Progenitor cell of endocrine pancreas (in vitro differentiated cells): ENCODE measurements around the gene MRPL27. TPM values are rescaled to one million over a fixed set of nuclear protein-coding genes. Genes with fewer than 3 reads are reported as not detected.

Experiments used
- DNase-seq: peaks from one replicate; pipeline ENCODE4 v3.0.0; 2021; ENCODE audit warnings: low spot score; ENCODE audit not compliant: unreplicated experiment
- H3K27ac Mint-ChIP-seq: 2 replicates; pipeline ENCODE4 v1.8.0; 2021; ENCODE audit warnings: mild to moderate bottlenecking, moderate library complexity, mixed read lengths
- H3K27me3 Mint-ChIP-seq: 2 replicates; pipeline ENCODE4 v1.8.0; 2021; ENCODE audit warnings: mixed read lengths
- H3K36me3 Mint-ChIP-seq: 2 replicates; pipeline ENCODE4 v1.8.0; 2022; ENCODE audit warnings: mixed read lengths; ENCODE audit not compliant: insufficient read depth
- H3K4me1 Mint-ChIP-seq: 2 replicates; pipeline ENCODE4 v1.8.0; 2021; ENCODE audit warnings: low read depth, mixed read lengths
- H3K4me3 Mint-ChIP-seq: 2 replicates; pipeline ENCODE4 v1.8.0; 2021; ENCODE audit warnings: low read depth, mild to moderate bottlenecking, moderate library complexity, mixed read lengths
- H3K9me3 Mint-ChIP-seq: 2 replicates; pipeline ENCODE4 v1.8.0; 2021; ENCODE audit warnings: low read depth, mixed read lengths
- total RNA-seq: library from RNA; stranded (reverse); gene quantifications from 2 replicates; pipeline ENCODE4 v1.2.1, GENCODE V29; 2021
- TF ChIP-seq, protein P1 (sequence below): fragments of 200-600 bp; sonication (generic); IDR thresholded peaks from one replicate; pipeline ENCODE4 v1.5.0; 2021; ENCODE audit warnings: antibody characterized with exemption, mild to moderate bottlenecking; ENCODE audit not compliant: unreplicated experiment

MRPL27 gene
- total RNA-seq, 1 donor from 2014 or later: 59.6 TPM

DNA sequence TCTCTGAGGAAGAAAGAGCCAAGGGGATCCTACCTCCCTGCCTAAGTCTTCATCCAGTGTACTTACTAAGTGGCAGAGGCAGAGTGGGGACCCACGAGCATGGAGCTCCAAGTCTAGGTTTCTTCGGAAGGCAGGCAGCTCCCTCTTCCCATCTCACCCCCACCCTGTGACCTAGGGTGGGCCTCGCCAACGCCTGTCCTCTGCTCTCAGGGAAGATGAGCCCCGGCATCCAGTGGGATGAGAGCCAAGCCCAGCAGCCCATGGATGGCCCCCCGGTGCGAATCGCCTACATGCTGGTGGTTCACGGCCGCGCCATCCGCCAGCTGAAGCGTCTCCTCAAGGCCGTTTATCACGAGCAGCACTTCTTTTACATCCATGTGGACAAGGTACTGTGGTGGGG, 18.8 kb downstream of the MRPL27 start:
- no peaks in the 10 kb centered on the region for H3K4me1 Mint-ChIP-seq
- H3K27ac Mint-ChIP-seq: no peak overlapping the region
- no peaks in the 10 kb centered on the region for H3K27me3 Mint-ChIP-seq
- TF ChIP-seq, protein P1, sequence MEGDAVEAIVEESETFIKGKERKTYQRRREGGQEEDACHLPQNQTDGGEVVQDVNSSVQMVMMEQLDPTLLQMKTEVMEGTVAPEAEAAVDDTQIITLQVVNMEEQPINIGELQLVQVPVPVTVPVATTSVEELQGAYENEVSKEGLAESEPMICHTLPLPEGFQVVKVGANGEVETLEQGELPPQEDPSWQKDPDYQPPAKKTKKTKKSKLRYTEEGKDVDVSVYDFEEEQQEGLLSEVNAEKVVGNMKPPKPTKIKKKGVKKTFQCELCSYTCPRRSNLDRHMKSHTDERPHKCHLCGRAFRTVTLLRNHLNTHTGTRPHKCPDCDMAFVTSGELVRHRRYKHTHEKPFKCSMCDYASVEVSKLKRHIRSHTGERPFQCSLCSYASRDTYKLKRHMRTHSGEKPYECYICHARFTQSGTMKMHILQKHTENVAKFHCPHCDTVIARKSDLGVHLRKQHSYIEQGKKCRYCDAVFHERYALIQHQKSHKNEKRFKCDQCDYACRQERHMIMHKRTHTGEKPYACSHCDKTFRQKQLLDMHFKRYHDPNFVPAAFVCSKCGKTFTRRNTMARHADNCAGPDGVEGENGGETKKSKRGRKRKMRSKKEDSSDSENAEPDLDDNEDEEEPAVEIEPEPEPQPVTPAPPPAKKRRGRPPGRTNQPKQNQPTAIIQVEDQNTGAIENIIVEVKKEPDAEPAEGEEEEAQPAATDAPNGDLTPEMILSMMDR: no peak
- peaks cover 10% of the 10 kb centered on the region for H3K36me3 Mint-ChIP-seq
- H3K4me3 Mint-ChIP-seq: no peak overlapping the region
- no peak for DNase-seq
- H3K9me3 Mint-ChIP-seq: no peaks in the 10 kb centered on the region

DNA sequence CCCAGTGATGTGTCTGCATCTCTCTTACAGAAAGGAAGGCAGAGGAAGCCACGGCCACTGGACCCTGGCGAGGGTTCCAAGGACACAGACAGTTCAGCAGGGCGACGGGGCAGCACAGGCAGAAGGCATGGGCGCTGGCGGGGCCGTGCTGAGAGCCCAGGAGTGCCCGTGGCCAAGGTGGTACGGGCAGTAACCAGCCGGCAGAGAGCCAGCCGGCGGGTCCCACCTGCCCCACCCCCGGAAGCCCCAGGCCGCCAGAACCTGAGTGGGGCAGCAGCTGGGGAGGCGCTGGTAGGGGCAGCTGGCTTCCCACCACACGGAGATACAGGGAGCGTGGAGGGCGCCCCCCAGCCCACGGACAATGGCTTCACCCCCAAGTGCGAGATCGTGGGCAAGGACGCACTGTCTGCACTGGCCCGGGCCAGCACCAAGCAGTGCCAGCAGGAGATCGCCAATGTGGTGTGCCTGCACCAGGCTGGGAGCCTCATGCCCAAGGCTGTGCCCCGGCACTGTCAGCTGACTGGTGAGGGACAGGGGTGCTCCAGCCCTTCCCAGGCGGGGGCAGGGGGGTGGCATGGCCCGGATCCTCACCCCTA, 19.3 kb downstream of the MRPL27 start:
- peaks cover 10% of the 10 kb centered on the region for H3K36me3 Mint-ChIP-seq
- no peak overlapping the region for H3K4me3 Mint-ChIP-seq
- H3K4me1 Mint-ChIP-seq: no peaks in the 10 kb centered on the region
- H3K9me3 Mint-ChIP-seq: no peaks in the 10 kb centered on the region
- H3K27ac Mint-ChIP-seq: no peak overlapping the region
- no peaks in the 10 kb centered on the region for H3K27me3 Mint-ChIP-seq
- TF ChIP-seq, protein P1: no peak
- no peak for DNase-seq

DNA sequence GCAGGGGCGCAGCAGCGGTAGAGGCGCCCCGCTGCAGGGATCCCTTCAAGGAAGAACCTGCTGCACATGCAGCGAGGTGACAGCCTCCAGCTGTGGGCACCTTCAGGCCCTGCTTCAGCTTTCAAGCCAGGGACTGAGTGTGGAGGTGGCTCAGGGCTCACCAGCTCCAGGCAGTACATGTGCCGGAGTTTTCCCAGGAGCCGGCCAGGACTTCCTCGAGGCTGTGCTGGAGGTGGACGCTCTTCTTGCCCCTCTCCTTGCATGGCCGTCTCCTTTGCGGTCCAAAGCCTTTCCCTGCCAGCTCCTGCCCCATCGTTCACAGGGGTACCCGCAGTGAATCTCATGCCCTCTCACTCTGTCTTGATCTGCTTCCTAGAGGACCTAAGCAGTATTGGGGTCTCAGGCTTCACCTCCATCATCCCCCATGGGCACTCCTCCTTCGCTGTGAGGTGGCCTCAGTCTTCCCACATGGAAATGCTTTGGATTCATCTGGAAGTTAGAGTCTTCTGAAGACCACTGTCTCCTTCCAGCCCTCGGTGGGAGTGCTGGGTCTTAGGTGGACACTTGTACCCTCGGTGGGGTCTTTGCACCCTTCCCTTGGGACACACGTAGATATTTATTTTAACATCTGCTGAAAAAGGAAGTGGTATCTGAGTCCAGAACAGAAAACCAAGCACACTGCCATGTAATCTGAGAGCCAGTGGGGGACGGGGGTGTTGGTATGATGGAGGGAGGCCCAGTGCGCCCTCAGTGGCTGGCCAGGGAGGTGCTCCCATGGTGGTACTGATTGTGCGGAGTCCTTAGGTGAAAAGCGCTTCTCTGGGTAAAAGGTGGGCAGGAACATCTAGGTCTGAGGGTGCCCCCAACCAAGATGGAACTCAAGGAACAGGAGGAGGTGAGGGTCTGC, 20.0 kb downstream of the MRPL27 start:
- TF ChIP-seq, protein P1: no peak
- Mint-ChIP-seq H3K9me3 (no peaks in the 10 kb centered on the region), H3K27ac (peak overlapping the region; percentile 67), H3K36me3 (peaks cover 10% of the 10 kb centered on the region), H3K27me3 (no peaks in the 10 kb centered on the region), H3K4me1 (no peaks in the 10 kb centered on the region), H3K4me3 (no peak overlapping the region)
- no peak for DNase-seq

DNA sequence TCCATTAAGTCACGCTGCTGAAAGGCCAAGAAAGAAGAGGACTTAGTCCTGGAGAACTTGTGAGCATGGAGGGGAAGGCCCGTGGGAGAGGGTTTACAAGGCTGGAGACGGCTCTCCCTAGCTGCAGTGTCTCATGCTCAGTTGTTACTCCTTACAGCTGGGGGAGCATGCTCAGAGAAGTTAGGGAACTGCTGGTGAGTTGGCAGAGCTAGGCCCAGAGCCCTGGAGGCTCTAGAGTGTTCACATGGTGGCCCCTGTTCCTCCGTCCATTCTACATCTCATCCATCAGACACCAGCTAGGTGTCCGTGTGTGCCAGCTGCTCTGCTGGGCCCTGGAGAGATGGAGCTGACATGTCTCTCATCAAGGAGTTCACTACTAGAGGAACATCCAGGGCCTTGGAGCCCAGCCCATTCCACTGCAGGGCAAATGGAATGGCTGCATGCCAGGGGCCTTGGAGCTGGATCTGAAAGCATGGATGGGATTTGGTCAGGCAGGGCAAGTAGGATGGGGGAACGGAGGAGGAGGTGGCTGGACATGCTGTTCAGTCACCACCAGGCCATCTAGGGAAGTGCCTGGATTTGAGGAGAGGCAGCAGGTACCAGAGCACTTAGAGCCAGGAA, 20.8 kb downstream of the MRPL27 start:
- Mint-ChIP-seq H3K36me3 (peaks cover 10% of the 10 kb centered on the region), H3K27me3 (no peaks in the 10 kb centered on the region), H3K4me1 (peaks cover 4% of the 10 kb centered on the region)

DNA sequence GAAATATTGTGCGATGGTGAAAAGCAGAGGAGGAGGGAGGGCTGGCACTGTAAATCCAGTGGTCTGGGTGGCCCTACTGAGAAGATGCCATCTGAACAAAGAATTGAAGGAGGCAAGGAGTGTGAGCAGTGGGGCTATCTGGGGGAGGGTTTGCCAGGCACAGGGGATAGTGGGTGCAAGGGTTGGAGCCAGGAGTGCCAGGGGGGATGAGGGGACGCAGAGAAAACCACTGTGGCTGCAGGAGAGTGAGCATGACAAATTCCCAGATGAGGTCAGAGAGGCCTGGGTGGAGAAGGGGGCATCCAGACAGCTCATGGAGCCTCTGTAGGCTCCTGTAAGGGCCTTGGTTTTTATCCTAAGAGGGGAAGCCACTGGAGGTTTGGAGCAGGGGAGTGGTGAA, 22.3 kb downstream of the MRPL27 start:
- TF ChIP-seq, protein P1: no peak
- Mint-ChIP-seq H3K4me3 (no peak overlapping the region), H3K27me3 (no peaks in the 10 kb centered on the region), H3K36me3 (peaks cover 10% of the 10 kb centered on the region), H3K27ac (peak overlapping the region; percentile 38), H3K9me3 (no peaks in the 10 kb centered on the region), H3K4me1 (peaks cover 10% of the 10 kb centered on the region)
- DNase-seq: no peak

More for the DNA sequence above, 20.8 kb downstream of the MRPL27 start:
- no peak overlapping the region for H3K4me3 Mint-ChIP-seq
- TF ChIP-seq, protein P1: no peak
- no peak overlapping the region for H3K27ac Mint-ChIP-seq
- no peaks in the 10 kb centered on the region for H3K9me3 Mint-ChIP-seq
- DNase-seq: no peak
